Activated gamma-delta T cell (primary cell): ENCODE measurements around the gene C2orf69.

Source experiments
- DNase-seq: peaks from one replicate; lab custom pipeline; 2025; lab: John Stamatoyannopoulos, UW

Gene C2orf69

DNA sequence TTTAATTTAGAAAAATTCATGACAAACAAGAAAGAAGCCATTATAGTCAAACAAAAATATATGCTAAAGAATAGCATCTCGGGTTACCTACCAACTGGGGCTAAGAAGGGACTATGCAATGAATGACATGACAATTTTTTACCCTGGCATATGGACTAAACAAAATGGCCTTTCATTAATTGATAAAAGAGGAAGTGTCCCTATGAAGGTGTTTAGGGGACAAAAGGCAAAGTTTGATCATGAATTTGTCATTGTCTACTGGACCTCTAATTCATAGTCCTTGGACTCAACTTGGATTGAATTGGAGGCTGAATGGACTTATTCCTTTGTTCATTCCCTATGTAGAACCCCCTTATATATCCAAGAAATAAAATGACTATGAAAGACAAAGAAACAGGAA lies 57.0 kb downstream of the C2orf69 start:
- no peak for DNase-seq

DNA sequence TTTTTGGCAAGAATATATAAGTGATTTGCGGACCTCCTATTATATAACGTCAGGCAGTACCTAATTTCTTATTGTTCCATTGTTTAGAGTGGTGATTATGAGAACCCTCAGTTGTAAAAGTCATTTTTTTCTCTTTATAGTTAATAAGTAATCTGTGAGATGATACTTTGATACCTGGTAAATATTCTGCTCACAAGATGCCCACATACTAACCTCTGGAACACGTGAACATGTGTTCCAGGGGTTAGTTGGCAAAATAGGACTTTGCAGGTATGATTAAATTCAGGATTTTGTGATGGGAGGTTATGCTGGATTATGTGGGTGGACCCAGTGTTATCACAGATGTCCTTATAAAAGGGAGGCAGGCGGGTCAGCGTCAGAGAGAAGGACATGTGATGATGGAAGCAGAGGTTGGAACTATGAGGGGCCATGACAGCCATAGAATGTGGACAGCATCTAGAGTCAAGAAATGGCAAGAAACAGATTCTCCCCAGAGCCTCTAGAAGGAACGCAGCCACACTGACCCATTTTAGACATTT lies 61.1 kb downstream of the C2orf69 start:
- DNase-seq, result no peak

DNA sequence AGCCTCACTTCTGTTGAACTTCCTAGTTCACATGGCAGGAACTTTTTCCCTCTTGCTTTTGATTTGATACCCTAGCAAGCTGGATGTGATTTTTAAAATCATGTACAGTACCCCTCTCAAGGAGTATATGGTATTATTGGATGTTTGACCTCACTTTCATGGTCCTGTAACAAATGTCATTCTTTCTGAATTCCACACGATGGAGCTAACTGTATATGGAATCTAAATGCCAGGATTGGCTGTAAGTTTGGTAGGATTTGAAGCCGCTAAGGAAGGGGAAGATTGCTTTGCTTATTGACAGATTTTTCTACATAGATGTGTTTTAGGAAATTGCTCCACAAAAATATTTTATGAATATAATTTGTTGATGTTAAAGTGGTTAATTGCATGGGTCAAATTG lies 62.6 kb downstream of the C2orf69 start:
- DNase-seq, result no peak

DNA sequence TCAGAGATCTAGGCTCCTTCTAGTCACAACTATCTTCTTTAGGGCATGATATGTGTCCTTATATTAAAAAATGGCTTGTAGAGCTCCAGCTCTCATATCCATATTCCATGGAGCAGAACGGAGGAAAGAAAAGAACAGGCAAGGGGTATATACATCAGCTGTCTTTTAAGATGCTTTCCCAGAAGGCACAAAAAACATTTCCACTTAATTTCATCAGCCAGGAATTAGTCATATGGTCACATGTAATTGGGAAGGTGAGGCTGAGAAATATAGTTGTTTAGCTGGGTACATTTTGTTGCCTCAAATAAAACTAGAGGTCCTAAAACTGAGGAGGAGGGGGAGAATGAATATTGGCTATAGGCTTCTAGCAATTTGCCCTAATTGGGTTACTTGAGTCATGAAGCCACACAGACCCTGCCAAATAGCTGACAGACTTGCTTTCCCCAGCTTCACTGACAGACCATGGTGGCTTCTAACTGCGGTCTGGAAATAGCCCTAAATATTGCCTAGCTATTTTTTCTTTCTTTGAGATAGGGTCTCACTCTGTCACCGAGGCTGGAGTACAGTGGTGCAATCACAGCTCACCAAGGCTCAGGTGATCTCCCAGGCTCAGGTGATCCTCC lies 64.3 kb downstream of the C2orf69 start:
- DNase-seq, result no peak
